Esophagus mucosa (tissue), 1 donor: ENCODE measurements around the gene DENND5A. TPM values are rescaled to one million over a fixed set of nuclear protein-coding genes. Genes with fewer than 3 reads are reported as not detected.
A peak's percentile ranks its signal among the peaks of the same experiment; 100 is the strongest.
"Not testable (repeated sequence)": the region's sequence is repeated elsewhere in the genome, so short reads cannot be mapped to it uniquely, and the experiment has no call there.

Source experiments
- ATAC-seq: fragments of 200-7000 bp; cut with Tn5 transposase; one replicate; pipeline ENCODE4 v1.9.1; 2020
- total RNA-seq: library from RNA; stranded (reverse); gene quantifications from one replicate; pipeline ENCODE4 v1.2.4, GENCODE V29; 2023
- donor health status: DM: yes; HTN: yes; CAD: no.

The DENND5A gene
- total RNA-seq, 1 donor from 2014 or later = 13.2 TPM

DNA sequence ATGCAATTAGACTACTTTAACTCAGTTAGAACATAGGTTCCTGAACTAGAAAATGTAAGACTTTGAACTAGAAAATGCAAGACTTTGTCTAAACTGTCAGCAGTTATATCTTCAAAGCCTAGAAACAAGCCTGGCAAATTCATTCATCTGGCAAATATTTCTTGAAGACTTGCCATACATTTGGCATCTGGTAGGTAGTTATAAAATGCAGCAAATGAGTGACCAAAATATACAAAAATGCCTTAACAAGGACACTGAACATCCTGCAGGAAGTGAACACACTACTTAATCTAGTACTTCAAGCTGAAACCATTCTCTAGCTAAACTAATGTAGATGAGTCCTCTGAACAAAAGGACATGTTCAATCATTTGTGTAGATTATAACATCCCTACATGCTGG, 89.0 kb downstream of the DENND5A start:
- no peak for ATAC-seq

DNA sequence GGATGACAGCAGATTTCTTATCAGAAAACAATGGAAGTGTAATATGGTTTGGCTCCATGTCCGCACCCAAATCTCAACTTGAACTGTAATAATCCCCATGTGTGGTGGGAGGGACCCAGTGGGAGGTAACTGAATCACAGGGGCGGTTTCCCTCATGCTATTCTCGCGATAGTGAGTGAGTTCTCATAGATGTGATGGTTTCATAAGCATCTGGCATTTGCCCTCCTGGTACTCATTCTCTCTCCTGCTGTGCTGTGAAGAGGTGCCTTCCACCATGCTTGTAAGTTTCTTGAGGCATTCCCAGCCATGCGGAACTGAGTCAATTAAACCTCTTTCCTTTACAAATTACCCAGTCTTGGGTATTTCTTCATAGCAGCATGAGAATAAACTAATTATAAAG, 92.8 kb downstream of the DENND5A start:
- no peak for ATAC-seq

DNA sequence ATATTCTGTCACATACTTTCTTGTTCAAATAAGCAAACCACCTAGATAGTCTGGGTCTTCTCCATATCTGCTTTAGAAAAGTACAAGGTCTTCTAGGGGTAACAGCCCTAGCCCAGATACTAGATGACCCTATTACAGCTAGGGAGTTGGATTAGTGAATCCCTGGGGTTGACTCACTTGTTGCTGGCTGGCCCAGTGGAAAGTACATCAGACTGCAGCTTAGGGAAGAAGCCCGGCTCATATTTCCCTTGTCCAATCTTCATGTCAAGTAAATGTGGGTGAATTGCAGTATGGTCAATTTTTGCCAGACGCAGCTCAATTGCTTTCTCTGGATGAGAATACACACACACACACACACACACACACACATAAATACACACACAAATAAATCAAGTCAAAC, 94.7 kb downstream of the DENND5A start:
- ATAC-seq = no peak

DNA sequence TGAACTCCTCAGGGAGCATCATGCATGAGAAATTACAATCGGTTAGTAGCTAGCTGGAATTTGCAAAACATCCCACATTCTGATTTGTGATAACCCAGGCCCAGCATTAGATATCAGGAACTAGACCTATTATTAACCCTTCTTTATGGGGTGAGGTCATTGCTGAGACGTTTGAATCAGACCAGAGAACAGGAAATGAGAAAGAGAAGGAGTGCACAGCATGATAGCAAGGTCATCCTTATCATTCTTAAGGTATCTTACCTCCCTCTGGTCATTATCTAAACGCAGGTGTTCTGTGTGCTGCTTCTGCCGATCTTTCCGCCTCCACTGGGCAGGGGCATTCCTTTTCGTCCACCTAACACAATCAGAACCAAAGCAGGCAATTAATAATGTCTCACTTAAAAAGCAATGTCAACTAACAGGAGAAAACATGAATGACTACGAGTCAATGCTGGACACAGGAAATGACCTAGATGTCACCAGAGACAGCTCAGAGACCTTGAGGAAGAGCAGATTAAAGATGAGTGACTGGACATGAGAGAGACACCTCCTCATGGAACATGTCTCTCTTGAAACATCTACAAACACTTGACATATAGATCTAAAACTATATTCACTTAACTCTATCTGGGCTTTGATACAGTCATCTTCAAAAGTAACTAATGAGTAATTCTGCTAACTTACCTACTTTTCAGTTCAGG, 95.4 kb downstream of the DENND5A start:
- ATAC-seq = no peak

DNA sequence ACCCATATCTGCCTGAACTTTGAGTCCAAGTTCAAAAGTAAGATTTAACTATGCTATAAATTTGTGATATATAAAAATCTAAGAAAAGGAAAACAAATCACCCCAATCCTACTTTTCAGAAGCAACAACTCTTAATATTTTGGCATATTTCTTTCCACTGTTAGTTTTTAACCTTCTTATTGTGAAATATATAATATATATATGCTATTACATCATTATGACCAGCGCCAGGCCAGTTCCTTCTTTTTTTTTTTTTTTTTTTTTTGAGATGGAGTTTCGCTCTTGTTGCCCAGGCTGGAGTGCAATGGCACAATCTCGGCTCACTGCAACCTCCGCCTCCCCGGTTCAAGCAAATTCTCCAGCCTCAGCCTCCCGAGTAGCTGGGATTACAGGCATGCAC, 103.2 kb downstream of the DENND5A start:
- not testable (repeated sequence) for ATAC-seq

DNA sequence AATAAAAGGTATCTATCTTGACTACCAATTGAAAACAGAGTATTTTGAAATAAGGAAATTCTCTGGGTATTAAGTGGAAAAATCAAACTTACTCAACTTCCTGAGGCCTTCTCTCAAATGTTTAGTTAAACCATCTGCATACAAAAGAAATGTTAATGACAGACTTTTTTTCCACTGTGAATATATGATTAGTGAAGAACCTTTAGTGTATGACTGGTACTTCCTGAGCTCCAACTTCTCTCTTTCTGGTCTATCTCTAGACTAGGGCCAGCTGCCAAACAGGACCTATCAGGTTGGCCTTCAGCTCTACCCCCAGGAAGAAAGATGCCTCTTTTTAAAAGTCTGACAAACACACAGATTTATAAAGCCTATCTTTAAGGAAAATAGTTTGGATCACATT, 105.0 kb downstream of the DENND5A start:
- ATAC-seq = no peak

DNA sequence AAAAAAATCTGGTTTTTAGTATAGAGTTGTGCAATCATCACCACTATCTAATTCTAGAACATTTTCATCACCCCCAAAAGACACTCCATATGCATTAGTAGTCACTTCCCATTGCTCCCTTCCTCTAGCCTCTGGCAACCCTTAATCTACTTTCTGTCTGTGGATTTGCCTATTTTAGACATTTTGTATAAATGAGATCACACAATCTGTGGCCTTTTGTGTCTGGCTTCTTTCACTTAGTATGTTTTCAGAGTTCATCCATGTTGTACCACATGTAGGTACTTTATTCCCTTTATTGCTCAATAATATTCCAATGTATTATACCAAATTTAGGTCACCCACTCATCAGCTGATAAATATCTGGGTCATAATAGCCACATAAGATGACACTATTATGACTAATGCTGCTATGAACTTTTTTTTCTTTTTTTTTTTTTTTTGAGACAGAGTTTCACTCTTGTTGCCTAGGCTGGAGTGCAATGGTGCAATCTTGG, 106.2 kb downstream of the DENND5A start:
- peak; percentile 38 for ATAC-seq

DNA sequence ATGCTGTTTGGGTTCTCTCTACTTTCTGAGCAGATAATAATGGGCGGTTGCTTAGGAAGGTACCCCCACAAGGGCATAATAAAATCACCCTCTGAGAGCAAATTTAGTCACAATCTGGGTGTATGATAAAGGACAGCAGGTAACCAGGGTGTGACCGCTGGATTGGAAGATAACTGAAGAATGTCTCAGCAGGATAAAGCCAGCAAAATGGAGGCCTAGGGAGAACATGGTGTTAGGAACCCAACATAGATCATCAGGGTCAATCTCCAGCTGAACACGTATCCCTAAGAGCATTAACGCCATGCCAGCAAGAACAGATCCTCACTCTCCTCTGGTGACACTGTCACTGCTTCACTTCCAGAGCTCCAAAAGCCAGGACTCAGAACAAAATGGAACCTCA, 109.2 kb downstream of the DENND5A start:
- no peak for ATAC-seq

DNA sequence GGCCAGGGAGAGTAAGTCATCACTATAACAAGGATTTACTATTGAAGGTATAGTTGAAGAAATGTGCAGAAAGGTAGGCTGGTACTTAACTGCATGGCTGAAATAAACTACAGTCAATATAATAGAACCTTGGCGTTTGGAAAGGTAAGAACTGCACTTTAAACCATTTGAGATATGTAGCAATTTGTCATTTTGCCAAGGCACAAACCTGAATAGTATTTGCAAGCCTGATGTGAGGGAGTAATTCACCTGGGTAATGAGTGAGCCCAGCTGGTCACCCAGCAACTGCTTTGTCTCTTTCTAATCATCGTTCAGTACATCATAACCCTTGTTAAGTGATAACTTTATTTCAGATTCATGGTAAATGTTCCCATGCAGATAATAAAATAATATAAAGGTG, 111.5 kb downstream of the DENND5A start:
- ATAC-seq = no peak

DNA sequence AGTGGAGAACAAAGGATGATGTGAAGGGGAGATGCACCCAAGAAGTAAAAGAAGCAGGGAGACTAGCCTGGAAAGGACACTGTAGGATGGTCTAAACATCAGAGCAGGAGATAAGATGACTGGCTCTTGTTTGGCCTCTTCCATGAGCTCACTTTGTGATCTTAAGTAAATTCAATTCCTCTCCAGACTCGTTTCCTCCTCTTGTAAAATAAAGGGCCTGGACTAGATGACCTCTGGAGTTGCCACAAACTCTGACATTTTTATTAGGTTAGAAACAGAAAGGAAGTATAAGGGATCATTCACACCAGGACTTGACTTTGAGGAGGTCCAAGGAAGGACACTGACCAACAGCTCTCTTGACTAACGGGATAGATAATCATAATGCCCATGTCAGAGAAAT, 113.5 kb downstream of the DENND5A start:
- ATAC-seq = no peak

DNA sequence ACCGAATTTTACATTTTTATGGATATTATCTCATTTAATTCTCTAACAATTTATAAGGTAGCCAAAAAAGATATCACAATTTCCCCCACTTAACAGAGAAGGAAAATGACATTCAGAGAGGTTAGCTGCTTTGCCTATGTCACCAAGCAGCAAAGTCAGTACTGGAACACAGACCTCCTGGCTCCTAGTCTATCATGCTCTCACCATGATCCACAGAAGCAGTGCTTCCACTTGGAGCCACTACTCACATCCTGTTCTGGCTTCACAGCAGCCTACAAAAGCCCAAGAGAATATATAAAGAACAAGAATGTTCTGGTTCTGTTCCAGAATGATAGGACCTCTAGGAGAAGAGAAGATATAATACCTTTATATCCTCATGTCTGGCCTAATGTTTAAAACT, 114.2 kb downstream of the DENND5A start:
- ATAC-seq = no peak

DNA sequence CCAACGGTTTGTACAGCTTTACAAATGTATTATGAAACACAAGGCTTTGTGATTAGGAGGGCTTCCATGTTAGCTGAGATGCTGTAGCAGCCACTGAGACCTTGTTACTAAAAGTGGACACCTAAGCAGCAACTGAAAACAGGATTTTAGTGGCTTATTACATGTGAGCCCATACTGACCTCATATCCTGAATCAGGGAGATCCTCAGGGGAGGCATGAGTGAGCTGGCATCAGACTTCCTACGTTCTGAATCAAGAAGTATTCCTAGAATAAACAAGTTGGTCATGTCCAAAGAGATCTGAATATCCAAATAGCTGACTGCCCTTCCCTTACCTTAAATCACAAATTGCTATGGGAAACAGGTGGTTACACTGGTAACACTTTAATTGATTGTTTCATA, 114.6 kb downstream of the DENND5A start:
- ATAC-seq = no peak

DNA sequence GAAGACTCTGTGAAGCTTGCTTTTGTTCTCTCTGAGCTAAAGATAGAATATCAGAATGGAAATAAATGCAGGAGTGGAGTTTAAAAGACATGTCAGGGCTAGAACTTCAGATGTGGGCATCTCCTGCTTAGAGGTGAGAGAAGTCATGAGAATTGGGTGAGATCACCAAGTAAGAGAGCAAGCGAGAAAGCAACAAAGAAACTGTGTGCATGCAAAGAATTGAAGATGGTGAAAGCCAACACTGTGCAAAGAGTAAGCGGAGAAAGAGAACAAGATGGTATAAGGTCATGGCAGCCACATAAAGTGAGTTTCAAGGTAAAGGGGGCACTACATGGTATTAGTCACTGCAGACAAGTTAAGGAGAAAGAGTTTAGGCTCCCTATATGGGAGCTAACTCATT, 116.4 kb downstream of the DENND5A start:
- ATAC-seq = no peak

DNA sequence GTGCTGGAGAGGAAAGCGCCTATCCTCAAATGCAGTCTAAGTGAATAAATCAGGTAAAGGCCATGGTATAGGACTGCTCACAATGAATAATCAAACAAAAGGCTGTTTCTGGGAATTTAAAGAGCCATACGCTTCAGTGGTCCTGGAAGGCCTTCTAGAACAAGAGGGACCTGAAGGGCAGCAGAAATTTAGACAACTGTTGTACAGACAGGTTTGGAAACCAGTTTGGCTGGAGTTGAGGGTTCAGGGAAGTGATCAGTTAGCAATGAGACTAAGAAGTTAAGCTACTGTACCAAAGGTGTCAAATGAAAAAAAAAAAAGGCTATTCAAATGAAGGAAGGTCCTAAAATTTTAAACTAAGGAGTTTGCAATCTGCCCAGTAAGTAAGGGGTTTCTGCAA, 117.1 kb downstream of the DENND5A start:
- peak; percentile 73 for ATAC-seq

DNA sequence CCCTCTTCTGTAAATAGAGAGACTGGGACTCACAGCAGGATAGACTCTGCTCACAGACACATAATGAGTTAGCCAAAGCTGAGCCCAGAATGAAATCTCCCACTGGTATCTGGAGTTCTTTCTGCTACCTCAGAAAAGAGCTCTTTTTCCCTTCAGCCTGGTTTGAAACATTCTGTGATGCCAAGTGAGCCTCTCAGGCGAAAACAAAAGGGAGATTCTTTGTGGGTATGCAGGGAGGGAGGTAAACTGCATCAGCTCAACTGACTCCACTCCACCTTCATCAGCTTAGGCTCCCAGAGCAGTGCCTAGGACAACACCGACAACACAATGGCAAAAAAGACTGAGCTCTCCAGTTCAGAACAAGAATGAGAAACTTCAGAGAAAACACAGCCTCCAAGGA, 118.7 kb downstream of the DENND5A start:
- no peak for ATAC-seq

DNA sequence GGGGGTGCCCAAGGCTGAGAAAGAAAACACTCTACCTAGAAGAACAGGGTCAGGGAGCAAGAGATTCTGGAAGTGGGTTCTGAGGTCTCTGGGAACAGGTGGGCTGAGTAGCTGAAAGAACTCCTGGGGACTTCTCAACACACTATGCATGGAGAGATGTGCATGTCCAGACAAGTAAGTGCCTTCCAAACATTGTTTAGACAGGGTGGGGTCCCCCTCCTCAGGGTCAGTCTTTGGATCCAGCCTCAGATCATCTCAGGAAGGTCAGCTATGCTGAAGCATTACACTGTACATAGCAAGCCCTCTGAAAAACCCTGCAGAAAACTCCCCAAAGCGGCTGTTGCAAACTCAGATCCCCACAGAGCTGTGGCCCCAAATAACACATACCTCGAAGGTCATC, 119.9 kb downstream of the DENND5A start:
- no peak for ATAC-seq

DNA sequence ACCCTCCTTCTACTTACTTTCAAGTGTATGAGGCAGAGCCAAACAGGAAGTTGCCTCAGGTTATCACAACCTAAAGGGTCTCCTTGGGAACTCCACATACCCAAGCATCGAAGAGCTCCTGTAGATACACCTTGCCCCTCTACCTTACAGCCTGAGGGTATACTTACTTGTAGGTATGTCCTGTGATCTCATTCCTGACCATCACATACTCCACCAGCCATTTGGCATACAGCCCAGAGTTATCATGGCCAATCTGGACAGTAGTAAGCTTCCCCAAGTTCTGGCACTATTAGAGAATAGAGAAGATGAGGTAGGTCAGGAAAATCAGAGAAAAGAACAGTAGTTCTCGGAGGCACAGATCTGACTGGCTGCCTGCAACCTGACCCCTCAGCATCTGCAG, 120.3 kb downstream of the DENND5A start:
- no peak for ATAC-seq

DNA sequence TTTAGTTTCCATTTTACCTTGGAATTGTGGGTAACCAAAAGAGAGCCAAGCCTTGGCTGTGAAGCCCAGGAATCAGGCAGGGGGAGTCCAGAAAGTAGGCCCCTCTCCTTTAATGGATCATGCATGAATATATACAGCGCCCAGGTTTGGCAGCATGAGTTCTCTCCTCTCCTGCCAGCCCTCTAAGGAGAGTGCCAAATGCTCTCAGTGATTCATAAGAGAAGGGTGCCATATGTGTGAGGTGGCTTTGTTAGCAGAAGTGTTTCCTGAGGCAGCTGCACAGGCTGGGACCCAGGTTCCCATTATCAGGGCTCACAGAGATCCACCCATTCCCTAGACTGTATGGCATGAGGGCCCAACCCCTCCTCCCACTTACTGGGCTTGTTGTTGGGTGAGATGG, 121.4 kb downstream of the DENND5A start:
- no peak for ATAC-seq

DNA sequence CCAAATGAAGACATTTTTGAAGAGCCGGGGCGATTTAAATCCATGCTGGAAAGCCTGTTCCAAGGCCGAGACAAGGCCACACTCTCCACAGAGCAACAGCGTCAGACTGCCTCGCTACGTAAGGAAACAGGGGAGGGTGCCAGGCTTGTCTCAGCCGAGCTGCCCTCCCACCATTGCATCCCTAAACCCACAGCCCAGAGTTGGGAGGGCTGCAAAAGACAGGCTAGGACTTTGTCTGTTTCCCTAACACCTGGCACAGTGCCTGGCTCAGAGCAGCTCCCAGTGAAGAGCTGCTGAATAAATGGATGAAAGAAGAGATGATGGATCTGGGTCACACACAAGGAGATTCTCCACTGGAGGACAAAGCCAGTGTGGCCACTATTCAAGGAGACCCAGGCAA, 122.4 kb downstream of the DENND5A start:
- no peak for ATAC-seq

DNA sequence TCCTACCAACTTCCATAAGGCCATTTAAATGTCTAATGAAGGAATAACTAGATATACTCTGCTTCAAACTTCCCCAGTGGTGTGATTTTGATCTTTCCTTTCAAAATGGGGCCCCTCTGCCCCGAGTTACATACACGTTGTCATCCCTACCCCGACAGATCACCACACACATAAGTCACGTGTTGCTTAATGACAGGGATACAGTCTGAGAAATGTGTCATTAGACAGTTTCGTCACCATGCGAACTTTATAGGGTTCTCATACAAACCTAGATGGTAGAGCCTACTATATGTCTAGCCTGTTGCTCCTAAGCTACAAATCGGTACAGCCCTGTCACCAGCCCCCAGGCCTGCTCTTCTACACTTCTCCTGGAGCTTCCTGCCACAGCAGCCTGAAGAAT, 124.0 kb downstream of the DENND5A start:
- no peak for ATAC-seq

DNA sequence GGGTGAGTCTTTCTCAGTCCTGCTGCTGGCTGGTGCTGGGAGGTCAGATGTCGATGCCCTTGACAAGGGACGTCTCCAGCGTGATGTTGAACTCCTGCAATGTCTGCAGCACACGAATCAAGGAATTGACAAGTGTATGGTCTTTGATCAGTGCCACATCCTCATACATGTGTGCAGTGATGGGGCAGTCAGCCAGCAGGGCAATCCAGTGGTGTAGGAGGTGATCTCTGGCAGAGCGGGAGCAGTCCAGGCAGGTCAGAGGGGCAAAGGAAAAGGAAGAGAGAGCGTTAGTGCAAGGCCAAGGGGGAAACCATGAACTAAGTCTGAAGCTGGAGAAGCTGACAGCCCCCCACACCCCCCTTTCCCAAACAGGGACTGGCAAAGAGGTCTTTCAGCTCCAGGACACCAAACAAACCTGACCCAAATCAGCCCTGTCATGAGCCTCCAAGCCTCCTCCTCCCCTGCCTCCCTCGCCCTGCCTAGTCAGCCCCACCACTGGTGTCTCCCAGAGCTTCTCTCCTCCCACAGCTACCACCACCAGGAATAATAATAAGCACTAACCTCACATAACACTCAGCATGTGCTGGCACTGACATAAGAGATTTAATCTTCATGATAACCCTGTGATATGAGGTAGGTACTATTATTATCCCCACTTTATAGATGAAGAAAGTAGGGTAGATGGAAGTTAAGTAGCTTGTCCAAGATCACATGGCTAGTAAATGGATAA, 125.4 kb downstream of the DENND5A start:
- ATAC-seq = no peak

DNA sequence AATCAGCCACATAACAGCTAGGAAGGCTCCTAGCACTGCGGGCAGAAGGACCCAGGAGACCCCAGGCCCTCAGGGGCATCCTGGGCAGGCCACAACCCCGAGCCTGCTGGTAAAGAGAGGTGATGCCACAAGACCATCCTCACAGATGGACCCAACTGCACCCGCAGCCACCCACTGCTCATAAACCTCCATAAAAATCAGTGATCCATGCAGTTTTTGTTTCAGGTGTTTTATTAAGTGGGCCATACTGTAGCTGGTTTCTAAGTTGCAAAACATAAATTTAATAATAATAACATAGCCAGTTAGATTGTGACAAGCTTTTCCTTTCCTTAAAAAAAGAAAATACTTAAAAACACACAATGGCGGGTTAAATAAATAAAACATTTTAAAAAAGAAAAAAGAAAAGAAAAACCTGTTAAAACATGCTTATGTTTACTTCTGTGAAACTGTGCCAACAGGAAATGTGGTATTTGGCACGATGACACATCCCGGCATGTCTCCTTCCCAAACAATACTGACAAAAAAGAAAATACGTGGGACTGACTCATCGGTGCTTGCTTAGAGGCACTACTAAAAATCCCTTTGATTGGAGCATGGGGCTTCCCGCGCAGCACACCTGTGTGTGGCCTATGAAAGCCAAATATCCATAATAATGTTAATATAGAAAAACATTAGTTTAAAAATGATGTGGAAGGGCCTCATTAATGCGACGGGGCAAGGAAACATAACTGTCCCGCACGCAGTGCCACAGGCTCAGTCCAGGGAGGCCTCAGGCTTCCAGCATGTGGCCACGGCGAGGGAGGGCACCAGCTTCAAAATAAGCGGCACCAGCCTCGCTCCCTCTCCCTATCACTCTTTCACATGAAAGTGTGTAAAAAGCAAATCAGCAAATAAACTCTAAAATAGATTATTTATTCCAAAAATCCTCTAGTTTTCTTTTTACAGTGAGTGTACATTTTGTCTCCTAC, 126.3 kb downstream of the DENND5A start:
- peak; percentile 89 for ATAC-seq

DNA sequence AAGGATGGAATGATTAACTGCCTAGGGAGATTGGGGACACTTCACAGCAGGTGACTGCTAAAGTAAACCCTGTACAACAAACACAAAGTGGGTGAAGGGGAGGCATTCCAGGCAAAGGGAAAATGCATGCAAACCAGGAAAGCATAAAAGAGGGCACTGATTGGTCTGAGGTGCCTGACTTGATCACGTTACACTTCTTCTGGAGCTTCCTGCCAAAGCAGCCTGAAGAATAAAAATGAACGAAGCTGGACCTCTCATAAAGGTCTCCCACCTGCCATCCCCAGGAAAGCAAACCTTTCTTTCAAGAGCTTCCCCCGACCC, 127.1 kb downstream of the DENND5A start:
- ATAC-seq = no peak
